ENCODE results near the gene THADA.
A peak's percentile ranks its signal among the peaks of the same experiment; 100 is the strongest.
"Not testable (repeated sequence)": the region's sequence is repeated elsewhere in the genome, so short reads cannot be mapped to it uniquely, and the experiment has no call there.

Gene THADA

GRCh38 chr2:43595603-43596412 lies at the start of gene THADA:
TSS of gene THADA (minus strand) at chr2:43596038. CDS start at chr2:43592392, 3,646 bp downstream.
- DNase-seq: peak; percentile 97

GRCh38 chr2:43643680-43644079 lies 47.8 kb upstream of the THADA start:
- no peak for DNase-seq

- DNase-seq: no peak
Measured at GRCh38 chr2:43642363-43642762, 46.5 kb upstream of the THADA start.

GRCh38 chr2:43637030-43637803 lies 41.4 kb upstream of the THADA start, which contains the start of gene PLEKHH2:
TSS of gene PLEKHH2 (plus strand) at chr2:43637260. CDS start at chr2:43644674, 7,414 bp downstream.
- peak; percentile 96 for DNase-seq

GRCh38 chr2:43636621-43637020 lies 40.8 kb upstream of the THADA start:
- no peak for DNase-seq

GRCh38 chr2:43636153-43636552 lies 40.3 kb upstream of the THADA start:
- DNase-seq: not testable (repeated sequence)

GRCh38 chr2:43634604-43635306 lies 38.9 kb upstream of the THADA start:
- DNase-seq: no peak

- DNase-seq: no peak
Measured at GRCh38 chr2:43631618-43632317, 35.9 kb upstream of the THADA start.

GRCh38 chr2:43622931-43623451 lies 27.2 kb upstream of the THADA start:
- no peak for DNase-seq

- no peak for DNase-seq
Measured at GRCh38 chr2:43619511-43619910, 23.7 kb upstream of the THADA start.

- no peak for DNase-seq
Measured at GRCh38 chr2:43616967-43617680, 21.3 kb upstream of the THADA start.

GRCh38 chr2:43612944-43613343 lies 17.1 kb upstream of the THADA start:
- DNase-seq: no peak

GRCh38 chr2:43611987-43612894 lies 16.4 kb upstream of the THADA start:
- DNase-seq: peak; percentile 82

- DNase-seq: no peak
Measured at GRCh38 chr2:43610361-43610760, 14.5 kb upstream of the THADA start.

- no peak for DNase-seq
Measured at GRCh38 chr2:43609290-43609918, 13.6 kb upstream of the THADA start.

GRCh38 chr2:43605851-43606250 lies 10.0 kb upstream of the THADA start:
- DNase-seq: no peak

GRCh38 chr2:43605079-43605655 lies 9.3 kb upstream of the THADA start:
- DNase-seq: no peak

GRCh38 chr2:43604674-43605073 lies 8.8 kb upstream of the THADA start:
- DNase-seq: no peak

GRCh38 chr2:43600596-43600995 lies 4.8 kb upstream of the THADA start:
- DNase-seq: not testable (repeated sequence)

- DNase-seq: no peak
Measured at GRCh38 chr2:43594875-43595274, 963 bp downstream of the THADA start.
